ENCODE results near the gene TNRC18.
"Not testable (repeated sequence)": the region's sequence is repeated elsewhere in the genome, so short reads cannot be mapped to it uniquely, and the experiment has no call there.

TNRC18 gene, protein sequence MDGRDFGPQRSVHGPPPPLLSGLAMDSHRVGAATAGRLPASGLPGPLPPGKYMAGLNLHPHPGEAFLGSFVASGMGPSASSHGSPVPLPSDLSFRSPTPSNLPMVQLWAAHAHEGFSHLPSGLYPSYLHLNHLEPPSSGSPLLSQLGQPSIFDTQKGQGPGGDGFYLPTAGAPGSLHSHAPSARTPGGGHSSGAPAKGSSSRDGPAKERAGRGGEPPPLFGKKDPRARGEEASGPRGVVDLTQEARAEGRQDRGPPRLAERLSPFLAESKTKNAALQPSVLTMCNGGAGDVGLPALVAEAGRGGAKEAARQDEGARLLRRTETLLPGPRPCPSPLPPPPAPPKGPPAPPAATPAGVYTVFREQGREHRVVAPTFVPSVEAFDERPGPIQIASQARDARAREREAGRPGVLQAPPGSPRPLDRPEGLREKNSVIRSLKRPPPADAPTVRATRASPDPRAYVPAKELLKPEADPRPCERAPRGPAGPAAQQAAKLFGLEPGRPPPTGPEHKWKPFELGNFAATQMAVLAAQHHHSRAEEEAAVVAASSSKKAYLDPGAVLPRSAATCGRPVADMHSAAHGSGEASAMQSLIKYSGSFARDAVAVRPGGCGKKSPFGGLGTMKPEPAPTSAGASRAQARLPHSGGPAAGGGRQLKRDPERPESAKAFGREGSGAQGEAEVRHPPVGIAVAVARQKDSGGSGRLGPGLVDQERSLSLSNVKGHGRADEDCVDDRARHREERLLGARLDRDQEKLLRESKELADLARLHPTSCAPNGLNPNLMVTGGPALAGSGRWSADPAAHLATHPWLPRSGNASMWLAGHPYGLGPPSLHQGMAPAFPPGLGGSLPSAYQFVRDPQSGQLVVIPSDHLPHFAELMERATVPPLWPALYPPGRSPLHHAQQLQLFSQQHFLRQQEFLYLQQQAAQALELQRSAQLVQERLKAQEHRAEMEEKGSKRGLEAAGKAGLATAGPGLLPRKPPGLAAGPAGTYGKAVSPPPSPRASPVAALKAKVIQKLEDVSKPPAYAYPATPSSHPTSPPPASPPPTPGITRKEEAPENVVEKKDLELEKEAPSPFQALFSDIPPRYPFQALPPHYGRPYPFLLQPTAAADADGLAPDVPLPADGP (N-terminal part only)

DNA sequence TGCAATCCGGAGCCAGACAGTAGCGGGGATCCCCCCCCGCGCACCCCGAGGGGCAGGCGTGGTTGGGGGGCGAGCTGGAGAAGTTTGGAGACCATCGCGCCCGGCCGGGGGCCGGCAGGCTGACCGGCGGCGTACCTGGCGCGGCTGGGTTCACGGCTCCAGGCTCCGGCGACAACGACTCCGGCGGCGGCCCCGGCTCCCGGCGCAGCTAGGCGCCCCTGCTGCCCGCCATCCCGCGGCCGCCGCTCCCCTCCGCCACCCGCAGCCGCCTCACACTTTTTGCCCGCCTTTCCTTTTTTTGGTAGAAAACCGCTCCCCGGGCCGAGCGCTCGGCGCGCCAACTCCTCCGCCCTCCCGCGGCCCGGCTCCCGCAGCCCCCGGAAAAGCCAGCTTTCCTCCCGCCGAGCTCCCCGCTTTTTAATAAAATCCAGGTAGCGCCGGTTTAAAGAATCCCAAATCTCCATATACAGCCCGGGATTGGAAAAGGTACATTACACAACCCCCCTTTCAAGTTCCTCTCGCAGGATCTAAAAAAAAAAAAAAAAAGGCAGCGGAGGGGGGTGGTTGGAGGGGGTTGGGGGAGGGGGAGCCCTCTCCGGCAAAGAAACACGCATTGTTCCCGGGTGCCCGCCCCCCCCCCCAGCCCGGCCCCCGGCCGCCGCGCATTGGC lies at the start of gene TNRC18:
Gene TNRC18, minus strand, starts transcription at position 529 of the 670 bp plus-strand sequence. CDS start 2,588 bp downstream, outside the sequence.
- DNase-seq (ENCODE audit: low read depth), result no peak

DNA sequence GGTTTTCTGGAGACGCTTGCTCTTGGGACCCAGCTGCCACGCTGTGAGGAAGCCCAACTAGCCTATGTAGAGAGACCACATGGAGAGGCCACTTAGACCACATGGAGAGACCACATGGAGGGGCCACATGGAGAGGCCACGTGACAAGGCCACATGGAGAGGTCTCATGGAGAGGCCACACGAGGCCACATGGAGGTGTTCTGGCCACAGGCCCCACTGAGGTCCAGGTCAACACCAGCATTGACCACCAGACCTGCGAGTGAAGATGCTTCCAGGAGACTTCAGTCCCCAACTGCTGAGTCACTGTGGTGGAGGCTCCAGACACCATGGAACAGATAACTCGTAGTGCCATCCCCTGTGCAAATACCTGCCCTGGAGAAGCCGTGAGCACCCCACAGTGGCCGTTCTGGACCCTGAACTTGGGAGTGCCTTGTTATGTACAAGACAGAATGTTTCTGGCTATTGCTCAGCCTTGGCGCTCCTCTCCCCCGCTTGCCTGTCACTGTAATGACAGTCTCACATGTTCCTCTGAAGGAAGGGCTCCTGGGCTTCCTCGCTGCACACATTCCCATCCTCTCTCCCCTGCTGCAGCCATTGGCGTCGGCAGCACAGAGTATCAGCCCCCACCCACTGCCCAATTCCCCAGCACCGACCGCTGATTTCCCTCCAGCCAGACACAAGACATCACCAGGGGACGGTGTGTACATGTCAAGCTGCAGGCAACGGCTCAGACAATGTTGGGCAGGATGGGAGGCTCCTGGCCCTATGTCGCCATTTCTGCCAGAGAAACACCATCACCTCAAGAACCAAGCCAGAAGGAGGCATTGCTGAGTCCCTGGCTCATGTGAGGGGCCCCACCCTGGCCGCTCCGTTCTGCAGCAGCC lies 49.0 kb upstream of the TNRC18 start:
- DNase-seq (ENCODE audit: low read depth), result no peak

DNA sequence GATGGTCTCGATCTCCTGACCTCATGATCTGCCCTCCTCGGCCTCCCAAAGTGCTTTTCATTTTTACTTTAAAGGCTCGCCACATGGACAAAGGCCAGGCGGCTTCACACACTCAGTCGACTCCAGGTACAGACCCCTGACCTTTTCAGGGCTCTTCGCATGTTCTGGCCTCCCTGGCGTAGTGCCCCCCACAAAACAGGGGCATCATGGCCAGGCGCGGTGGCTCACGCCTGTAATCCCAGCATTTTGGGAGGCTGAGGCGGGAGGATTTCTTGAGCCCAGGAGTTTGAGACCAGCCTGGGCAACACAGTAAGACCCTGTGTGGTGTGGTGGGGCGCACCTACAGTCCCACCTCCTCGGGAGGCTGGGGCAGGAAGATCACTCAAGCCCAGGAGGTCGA lies 48.0 kb upstream of the TNRC18 start:
- DNase-seq (ENCODE audit: low read depth), result not testable (repeated sequence)

DNA sequence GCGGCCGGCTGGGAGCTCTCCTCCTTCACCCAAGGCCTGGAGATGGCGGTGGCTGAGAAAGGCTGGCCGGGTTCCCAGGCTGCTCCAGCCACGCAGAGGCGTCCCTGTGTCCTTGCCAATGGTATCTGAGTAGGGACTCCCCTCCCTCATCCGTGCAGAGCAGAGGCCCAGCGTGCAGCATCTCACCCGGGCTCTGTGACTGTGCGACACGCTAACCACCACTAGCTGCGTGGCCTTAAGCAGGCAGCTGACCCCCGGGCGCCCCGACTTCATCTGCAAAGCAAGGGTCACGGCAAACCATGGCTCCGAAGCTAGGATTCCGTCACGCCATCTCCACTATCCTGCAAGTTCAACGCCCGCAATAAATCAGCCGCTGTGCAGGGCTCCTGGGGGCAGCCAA lies 47.2 kb upstream of the TNRC18 start:
- no peak for DNase-seq (ENCODE audit: low read depth)

DNA sequence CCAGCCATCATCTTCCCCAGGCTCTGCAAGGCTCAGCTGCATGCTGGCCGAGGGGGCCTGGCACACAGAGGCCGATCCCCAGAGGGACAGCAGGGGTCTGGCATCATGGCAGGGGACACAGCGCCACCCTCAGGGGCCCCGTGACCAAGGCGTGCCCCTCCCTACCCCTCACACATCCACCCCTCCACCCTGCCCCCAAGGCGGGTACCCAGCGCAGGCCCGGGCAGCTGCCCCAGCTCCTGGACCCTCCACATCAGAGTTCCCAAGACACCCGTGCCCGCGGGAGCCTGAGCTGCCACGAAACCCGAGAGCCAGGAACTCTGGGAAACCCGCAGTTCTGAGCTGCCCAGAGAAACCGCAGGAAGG lies 46.5 kb upstream of the TNRC18 start:
- DNase-seq (ENCODE audit: low read depth), result no peak

DNA sequence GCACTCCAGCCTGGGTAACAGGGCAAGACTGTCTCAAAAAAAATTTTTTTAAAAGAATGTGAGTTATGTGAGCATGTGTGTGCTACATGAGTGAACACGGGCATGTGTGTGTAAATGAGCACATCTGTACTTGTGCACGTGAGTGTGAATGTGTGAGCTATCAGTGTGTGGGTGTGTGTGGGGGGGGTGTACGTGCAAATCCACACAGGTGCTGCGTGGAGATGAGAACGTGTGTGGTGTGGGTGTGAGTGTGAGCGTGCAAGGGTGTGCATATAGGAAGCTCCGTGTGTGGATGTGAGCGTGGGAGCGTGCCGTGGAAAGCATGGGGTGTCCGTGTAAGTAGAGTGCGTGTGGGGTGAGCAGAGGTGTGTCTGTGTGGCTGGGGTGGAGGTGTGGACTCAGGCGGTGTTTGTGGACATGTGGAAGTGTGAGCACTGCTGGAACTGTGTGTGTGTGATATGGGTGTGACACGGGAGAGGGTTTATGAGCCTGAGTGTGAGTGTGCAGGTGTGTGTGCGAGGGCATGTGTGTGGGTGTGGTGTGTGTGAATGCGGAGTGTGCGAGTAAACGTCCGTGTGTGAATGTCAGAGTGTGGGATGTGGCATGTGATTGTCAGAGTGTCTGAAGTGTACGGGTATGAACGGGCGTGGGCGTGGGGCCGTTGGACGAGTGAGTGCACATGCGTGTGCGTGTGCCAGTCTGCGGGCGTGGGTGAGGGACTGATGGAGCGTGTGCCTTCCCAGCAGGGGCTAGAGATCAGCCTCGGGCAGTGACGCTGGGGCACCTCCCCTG lies 45.9 kb upstream of the TNRC18 start:
- no peak for DNase-seq (ENCODE audit: low read depth)

DNA sequence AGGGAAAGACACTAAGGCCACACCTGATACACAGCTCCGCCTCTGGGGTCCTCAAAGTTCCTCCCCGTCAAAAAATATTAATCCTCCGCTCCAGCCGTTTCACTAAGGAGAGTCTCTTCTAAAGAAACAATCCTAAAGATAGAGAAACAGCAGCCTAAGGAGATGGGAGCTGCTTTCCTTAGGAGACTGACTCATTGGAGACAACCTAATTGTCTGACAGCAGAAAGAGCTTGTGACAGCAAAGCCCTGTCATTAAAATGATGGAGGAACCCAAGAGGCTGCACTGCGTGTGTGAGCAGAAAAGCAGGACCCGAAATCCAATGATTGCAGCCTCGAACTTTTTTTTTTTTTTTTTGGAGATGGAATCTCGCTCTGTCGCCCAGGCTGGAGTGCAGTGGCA lies 44.0 kb upstream of the TNRC18 start:
- no peak for DNase-seq (ENCODE audit: low read depth)

DNA sequence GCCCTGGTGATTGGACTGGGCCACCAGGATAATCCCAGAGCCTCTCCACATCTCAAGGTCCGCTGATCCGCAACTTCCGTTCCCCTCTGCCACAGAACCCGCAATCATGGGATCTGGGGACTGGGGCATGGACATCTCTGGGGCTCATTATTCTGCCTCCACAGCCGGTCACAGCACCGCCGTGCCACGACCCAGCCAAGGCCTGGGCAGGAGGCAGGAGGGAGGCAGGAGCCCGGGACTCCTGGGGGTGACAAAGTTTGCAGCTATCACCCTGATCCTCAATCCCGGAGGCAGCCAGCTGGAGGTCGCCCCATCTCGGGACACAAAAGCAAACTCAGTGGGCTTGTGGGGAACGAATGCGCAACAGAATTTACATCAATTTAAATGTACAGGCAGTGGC lies 42.9 kb upstream of the TNRC18 start:
- DNase-seq (ENCODE audit: low read depth), result no peak

DNA sequence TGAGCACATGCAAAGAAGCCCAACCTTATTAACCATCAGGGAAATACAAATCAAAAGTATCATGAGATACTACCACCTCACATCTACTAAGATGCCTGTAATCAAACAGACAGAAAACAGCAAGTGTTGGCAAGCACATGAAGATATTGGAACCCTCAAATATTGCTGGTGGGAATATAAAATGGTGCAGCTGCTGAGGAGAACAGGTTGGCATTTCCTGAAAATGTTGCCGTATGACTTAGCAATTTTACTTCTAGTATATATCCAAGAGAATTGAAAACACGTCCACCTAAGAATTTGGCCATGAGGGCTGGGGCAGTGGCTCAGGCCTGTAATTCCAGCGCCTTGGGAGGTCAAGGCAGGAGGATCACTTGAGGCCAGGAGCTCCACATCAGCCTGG lies 39.4 kb upstream of the TNRC18 start:
- no peak for DNase-seq (ENCODE audit: low read depth)

DNA sequence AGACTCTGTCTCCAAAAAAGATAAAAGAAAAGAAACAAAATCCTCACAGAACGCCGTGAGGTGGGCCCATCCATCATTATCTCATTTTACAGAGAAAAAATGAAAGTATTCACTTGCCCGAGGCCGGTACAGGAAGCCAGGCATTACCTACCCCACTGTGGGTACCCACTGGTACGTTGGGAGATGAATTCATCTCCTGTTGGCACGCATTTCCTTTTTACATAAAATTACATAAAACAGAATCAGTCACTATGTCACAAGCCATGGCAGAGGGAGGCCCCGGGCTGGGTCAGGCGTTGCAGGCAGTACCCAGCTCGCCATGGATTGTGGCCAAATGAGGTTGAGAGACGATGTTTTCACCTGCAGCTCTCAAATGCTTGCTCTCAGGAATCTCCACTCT lies 38.6 kb upstream of the TNRC18 start:
- DNase-seq (ENCODE audit: low read depth), result no peak

DNA sequence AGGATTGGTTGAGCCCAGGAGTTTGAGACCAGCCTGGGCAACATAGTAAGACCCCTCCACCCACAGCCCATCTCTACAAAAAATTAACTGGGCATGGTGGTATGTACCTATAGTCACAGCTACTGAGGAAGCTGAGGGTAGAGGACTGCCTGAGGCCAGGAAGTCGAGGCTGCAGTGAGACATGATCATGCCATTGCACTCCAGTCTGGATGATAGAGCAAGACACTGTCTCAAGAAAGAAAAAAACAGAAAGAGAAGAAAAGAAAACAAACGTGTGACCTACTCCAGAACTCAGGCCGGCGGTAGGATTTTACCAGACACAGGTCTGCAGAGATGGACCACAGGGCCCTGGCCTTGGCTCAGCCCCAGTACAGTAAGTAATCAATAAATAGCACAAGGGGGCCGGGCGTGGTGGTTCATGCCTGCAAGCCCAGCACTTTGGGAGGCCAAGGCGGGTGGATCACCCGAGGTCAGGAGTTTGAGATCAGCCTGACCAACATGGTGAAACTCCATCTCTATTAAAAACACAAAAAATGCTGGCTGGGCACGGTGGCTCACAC lies 35.4 kb upstream of the TNRC18 start:
- no peak for DNase-seq (ENCODE audit: low read depth)

DNA sequence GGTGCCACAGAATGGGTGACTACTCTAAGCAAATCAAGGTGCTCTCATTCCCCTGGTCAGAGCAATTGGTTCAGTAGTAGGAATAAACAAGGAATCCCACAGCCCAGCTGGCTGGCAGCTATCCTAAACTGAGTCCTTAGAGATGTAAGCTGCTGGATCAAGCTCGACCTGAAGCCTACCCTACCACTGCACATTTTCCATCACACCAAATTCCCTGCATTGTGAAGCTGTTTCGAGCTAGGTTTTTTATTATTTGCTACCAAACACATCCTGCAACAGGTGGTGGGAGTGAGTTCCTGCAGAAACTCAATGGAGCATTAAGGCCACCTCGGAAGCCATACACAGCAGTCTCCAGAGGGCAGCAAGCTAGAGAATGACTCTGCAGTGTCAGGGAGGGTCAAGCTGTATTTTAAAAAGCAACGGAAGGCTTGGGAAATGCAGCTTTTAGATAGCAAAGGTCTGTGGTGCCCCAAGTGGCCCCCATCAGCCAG lies 33.7 kb upstream of the TNRC18 start:
- DNase-seq (ENCODE audit: low read depth), result no peak

DNA sequence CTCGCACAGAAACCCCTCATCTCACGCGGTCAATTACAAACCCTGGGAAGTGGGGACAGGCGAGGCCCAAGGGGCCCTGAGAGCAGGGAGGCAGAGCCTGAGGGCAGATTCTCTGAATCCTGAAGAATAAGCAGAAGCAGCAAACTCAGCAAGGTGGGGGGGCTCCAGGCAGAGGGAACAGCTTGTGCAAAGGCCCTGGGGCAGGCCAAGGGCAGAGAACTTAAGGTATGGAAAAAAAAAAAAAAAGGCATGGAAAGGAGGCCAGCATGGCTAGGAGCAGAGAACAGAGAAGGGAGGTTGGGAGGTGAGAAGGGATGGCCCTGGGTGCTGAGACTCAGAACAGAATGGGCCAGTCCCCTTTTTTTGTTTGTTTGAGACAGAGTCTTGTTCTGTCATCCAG lies 32.8 kb upstream of the TNRC18 start:
- DNase-seq (ENCODE audit: low read depth), result no peak

DNA sequence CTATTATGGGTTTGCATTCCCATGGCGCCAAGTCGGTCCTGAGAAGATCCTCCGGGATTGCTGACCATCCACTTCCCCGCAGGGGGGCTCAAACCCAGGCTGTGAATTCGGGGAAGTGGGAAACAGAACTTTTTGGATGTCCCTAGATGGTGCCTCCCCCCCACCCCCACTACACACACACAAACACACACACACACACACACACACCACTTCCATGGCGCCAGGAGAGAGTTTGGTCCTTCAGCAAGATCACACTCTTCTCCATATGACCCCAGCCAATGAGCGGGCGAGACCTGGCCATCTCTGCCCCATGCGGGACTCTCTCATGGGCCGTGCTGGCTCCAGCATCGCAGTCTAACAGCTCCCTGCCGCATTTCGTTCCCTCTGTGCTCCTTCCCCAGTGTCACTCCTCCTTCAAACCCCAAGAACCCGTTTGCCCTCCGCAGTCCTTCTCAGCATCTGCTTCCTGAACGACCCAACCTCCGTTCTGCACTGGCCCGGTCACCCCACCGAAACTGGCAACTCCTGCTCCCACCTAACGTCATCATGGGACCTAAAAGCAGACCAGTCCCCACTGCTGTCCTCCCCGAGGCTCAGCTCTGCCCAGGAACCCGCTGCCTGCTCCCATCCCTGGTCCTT lies 32.1 kb upstream of the TNRC18 start:
- DNase-seq (ENCODE audit: low read depth), result no peak

DNA sequence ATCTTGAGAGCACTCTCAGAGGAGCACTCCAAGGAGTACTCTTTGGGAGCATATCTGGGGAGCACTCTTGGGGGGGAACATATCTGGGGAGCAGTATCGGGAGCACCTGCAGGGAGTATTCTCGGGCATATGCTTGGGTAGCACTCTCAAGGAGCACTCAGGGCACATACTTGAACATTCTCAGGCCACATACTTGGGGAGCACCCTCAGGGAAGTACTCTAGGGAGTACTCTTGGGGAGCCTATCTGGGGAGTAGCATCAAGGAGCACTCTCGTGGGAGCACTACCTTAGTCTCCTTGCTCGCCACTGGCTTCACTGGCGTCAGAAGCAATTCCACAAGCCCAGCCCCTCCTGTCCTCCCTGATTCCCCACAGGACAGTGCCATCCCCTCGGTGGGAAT lies 31.5 kb upstream of the TNRC18 start:
- DNase-seq (ENCODE audit: low read depth), result no peak

DNA sequence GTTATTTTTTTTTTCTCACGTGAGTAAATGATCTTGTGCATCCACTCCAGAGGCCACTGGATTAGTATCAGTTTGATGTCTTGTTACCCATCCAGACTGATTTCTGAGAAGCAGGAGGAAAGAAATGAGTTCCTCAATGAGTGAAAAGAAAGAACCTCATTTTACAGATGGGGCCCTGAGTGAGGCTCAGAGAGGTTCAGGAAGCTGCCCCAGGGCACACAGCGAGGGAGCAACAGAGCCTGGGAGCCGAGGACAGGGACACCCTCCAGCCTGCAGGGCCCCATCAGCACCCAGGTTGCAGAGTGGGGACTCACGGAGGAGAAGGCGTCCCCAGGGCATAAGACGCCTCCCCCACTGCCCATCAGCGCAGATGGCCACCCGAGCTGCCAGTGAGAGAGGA lies 30.9 kb upstream of the TNRC18 start:
- no peak for DNase-seq (ENCODE audit: low read depth)

DNA sequence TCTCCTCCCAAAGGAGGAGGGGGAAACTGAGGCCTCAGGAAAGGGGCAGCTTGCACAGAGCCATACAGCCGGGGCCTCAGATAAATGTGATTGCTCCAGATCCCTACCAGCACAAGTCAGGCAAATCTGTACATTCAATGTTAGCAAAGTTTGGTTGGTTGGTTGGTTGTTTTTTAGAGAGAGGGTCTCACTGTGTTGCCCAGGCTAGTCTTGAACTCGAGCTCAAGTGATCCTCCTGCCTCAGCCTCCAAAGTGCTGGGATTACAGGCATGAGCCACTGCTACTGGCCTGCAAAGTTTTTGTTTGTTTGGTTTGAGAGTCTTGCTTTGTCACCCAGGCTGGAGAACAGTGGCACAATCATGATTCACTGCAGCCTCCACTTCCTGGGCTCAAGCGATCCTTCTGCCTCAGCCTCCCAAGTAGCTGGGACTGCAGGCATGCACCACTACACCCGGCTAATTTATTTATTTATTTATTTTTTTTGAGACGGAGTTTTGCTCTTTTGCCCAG lies 30.0 kb upstream of the TNRC18 start:
- no peak for DNase-seq (ENCODE audit: low read depth)

DNA sequence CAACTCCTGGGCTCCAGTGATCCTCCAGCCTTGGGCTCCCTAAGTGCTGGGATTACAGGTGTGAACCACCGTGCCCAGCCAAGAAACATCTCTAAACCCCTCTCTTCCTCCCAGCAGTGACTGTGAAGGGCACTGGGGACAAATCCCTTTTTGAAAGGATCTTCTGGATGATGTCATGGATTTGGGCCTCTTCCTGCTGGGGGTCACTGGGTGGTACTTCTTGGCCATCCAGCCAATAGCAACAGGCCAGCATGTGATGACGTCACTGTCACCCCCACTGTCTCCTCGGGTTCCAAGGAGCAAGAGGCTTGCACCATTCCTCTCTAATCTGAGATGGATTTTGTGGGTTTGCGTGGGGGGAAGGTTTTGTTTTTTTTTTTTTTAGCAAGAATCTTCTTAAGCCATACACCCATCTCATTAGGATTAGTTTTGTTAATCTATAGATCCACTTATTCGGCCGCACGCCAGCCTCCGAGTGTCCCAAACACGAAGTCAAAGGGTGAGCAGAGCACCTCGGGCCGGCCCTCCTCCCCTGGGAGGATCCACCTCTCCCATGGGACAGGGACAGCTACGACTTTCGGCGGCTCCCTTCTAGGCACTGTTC lies 29.4 kb upstream of the TNRC18 start:
- no peak for DNase-seq (ENCODE audit: low read depth)

DNA sequence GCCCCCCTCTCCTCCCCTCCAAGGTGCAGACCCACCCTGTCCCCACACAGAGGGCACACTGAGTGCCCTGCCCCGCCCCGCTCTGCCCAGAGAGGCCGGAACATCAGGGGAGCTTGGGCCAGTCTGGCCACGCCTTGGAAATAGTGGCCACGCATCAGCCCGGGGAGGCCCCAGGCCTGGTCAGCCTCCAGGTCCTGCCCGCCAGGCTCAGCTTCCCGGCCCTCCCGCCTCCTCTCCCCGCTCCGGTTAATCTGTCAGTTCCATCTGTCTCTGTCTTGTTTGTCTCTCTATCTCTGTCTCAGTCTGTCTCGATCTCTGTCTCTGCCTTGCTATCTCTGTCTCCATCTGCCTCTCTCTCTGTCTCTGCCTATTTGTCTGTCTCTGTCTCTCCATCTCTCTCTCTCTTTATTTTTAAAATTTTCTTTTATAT lies 28.9 kb upstream of the TNRC18 start:
- DNase-seq (ENCODE audit: low read depth), result no peak
